ENCODE measurements around the gene ALDH1A1.

DNA sequence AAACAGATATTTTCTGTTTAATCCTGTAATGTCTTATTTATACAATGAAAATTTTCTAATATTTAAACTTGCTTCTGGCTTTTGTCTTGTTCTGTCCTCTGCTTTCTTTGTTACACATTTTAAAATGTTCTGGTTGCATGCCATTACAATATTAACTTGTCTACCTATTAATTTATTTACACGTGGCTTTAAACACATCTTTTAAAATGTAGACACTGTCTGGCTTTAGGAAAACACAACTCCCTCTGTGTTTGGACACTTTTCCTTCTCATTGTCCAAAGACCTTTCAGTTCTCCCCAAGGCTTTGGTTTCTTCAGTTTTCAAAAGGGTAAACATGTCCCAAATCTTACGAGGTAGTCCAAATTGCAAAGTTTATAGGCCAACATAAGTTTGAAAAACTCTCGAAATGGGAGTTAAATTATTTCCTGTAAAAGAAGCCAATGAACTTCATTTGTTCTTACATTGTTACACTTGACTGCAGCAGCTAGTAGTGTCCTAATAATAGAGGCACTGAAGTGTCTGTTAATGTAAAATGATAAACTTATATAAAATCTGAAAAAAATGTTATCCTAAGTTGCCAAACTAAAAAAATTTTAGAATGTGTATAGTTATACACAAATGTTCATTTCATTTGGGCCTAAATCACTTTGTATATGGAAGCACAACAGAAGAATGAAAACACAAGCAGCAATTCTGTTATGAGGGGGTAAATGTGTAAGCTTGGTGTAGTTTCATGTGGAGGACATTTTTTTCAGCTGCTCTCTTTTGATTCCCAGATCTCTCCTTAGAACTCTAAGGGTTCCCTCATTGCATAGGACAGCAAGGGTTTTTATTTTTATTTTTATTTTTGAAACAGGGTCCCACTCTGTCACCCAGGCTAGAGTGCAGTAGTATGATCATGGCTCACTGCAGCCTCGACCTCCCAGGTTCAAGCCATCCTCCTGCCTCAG lies 53.8 kb downstream of the ALDH1A1 start:
- TF ChIP-seq EZH2 (IDR thresholded peaks at IDR 0.05) = no peak
- TF ChIP-seq POLR2AphosphoS5 (IDR thresholded peaks at IDR 0.05; ENCODE audit: borderline replicate concordance, low read depth, low read length) = no peak
- TF ChIP-seq FOXP2 (optimal IDR thresholded peaks at IDR 0.05; ENCODE audit: control extremely low read depth, extremely low read length, insufficient read depth) = no peak

All from SK-N-MC (cell line).